BLaER1 (cell line): ENCODE results near the gene ABCA8.

Experiments used
- H3K27ac ChIP-seq: shearing (Covaris generic); formaldehyde crosslinking; 2 replicates; pipeline ENCODE4 v1.8.1; 2022
- H3K27me3 ChIP-seq: shearing (Covaris generic); formaldehyde crosslinking; 2 replicates; pipeline ENCODE4 v1.8.1; 2022
- H3K36me3 ChIP-seq: shearing (Covaris generic); formaldehyde crosslinking; 2 replicates; pipeline ENCODE4 v1.8.1; 2022
- H3K4me1 ChIP-seq: shearing (Covaris generic); formaldehyde crosslinking; 2 replicates; pipeline ENCODE4 v1.8.1; 2022
- H3K4me2 ChIP-seq: shearing (Covaris generic); formaldehyde crosslinking; 2 replicates; pipeline ENCODE4 v1.8.1; 2022
- H3K4me3 ChIP-seq: shearing (Covaris generic); formaldehyde crosslinking; 2 replicates; pipeline ENCODE4 v1.8.1; 2022
- H3K9ac ChIP-seq: shearing (Covaris generic); formaldehyde crosslinking; 2 replicates; pipeline ENCODE4 v1.8.1; 2022
- H3K9me3 ChIP-seq: shearing (Covaris generic); formaldehyde crosslinking; 2 replicates; pipeline ENCODE4 v1.8.1; 2022
- H4K20me1 ChIP-seq: shearing (Covaris generic); formaldehyde crosslinking; 2 replicates; pipeline ENCODE4 v1.8.1; 2022
- Cebpa-rat ChIP-seq: shearing (Covaris generic); IDR thresholded peaks from 2 replicates; pipeline ENCODE4 v1.8.1; 2022

ABCA8 gene

GRCh38 chr17:68909066-68909465, 46.1 kb downstream of the ABCA8 start:
- TF ChIP-seq Cebpa-rat = no peak
- H3K9ac ChIP-seq = no peak overlapping the region
- H3K4me1 ChIP-seq = no peaks in the 10 kb centered on the region
- no peak overlapping the region for H3K4me2 ChIP-seq
- no peaks in the 10 kb centered on the region for H3K9me3 ChIP-seq
- no peak overlapping the region for H3K27ac ChIP-seq
- H3K36me3 ChIP-seq = no peaks in the 10 kb centered on the region
- H3K4me3 ChIP-seq = no peak overlapping the region
- H3K27me3 ChIP-seq = no peaks in the 10 kb centered on the region
- H4K20me1 ChIP-seq = no peaks in the 10 kb centered on the region

- Histone ChIP-seq H3K36me3 (no peaks in the 10 kb centered on the region), H3K27ac (no peak overlapping the region), H3K4me1 (no peaks in the 10 kb centered on the region), H3K9me3 (no peaks in the 10 kb centered on the region), H3K4me3 (no peak overlapping the region), H3K27me3 (no peaks in the 10 kb centered on the region), H4K20me1 (no peaks in the 10 kb centered on the region), H3K9ac (no peak overlapping the region), H3K4me2 (no peak overlapping the region)
- no peak for TF ChIP-seq Cebpa-rat
These were observed 47.1 kb downstream of the ABCA8 start for GRCh38 chr17:68908045-68908444.

DNA sequence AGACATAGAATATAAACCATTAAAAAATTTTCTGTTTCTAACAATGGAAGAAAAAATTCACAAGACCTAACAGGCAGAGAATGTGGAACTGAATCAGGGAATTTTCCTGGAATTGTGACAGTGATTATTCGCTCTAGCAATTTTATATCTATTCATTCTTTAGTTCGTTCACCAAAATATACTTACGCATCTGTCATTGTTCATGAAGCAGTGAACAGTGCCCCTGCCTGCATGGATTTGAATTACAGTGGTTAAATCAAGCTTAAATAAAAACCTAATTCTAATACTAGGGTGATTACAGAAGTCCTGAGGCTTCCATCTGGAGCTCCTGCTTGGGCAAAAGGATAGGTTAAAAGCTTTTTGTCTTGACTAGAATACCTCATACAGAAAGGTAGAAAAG, 48.6 kb downstream of the ABCA8 start:
- TF ChIP-seq Cebpa-rat = no peak
- Histone ChIP-seq H3K9me3 (no peaks in the 10 kb centered on the region), H3K4me1 (no peaks in the 10 kb centered on the region), H3K27ac (no peak overlapping the region), H3K9ac (no peak overlapping the region), H3K36me3 (no peaks in the 10 kb centered on the region), H3K4me3 (no peak overlapping the region), H4K20me1 (no peaks in the 10 kb centered on the region), H3K27me3 (no peaks in the 10 kb centered on the region), H3K4me2 (no peak overlapping the region)

DNA sequence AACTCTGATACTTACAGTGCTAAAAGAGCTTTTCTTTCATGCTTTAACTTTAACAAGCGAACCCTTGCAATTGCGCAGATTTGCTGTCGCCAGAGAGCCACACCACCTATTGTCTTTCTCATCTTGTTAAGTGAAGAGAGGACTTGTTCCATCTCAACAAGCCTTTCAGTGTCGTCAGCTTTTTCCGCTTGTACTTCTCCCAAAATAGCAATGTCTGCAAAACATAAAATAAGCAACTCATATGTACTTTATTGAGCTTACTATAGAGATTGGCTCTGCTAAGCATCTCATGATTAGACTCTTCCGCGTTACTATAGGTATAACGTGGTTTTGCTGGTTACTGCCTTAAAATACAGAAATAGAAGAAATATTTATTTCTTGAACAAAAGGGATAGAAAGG, 51.9 kb downstream of the ABCA8 start:
- no peak for TF ChIP-seq Cebpa-rat
- Histone ChIP-seq H3K4me3 (no peak overlapping the region), H3K4me1 (no peaks in the 10 kb centered on the region), H3K9me3 (no peaks in the 10 kb centered on the region), H3K9ac (no peak overlapping the region), H3K27ac (no peak overlapping the region), H4K20me1 (no peaks in the 10 kb centered on the region), H3K4me2 (no peak overlapping the region), H3K36me3 (no peaks in the 10 kb centered on the region), H3K27me3 (no peaks in the 10 kb centered on the region)

DNA sequence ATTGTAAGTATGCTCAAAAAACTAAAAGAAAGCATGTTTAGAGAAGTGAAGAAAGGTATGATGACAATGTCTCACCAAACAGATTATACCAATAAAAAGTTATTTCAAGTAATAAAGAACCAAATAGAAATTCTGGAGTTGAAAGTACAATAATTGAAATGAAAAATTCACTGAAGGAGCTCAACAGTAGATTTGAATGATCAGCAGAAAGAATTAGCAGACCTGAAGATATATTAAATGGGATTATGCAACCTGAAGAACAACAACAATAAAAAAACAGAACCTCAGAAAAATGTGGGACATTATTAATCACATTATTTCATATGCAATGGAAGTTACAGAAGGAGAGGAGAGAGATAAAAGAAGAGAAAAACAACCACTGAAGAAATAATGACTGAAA, 57.6 kb downstream of the ABCA8 start:
- H3K9ac ChIP-seq = no peak overlapping the region
- no peak overlapping the region for H3K27ac ChIP-seq
- no peaks in the 10 kb centered on the region for H4K20me1 ChIP-seq
- TF ChIP-seq Cebpa-rat = no peak
- H3K9me3 ChIP-seq = 0 out of 2 replicates have a peak, but pooled peaks cover 7% of the 10 kb centered on the region
- no peak overlapping the region for H3K4me3 ChIP-seq
- no peaks in the 10 kb centered on the region for H3K4me1 ChIP-seq
- H3K36me3 ChIP-seq = no peaks in the 10 kb centered on the region
- no peak overlapping the region for H3K4me2 ChIP-seq
- no peaks in the 10 kb centered on the region for H3K27me3 ChIP-seq

GRCh38 chr17:68892658-68893057, 62.5 kb downstream of the ABCA8 start:
- no peak overlapping the region for H3K4me3 ChIP-seq
- no peaks in the 10 kb centered on the region for H3K27me3 ChIP-seq
- H3K36me3 ChIP-seq = no peaks in the 10 kb centered on the region
- no peaks in the 10 kb centered on the region for H4K20me1 ChIP-seq
- H3K4me2 ChIP-seq = no peak overlapping the region
- no peak for TF ChIP-seq Cebpa-rat
- no peak overlapping the region for H3K9ac ChIP-seq
- H3K27ac ChIP-seq = no peak overlapping the region
- H3K9me3 ChIP-seq = 0 out of 2 replicates have a peak, but pooled peaks cover 7% of the 10 kb centered on the region
- H3K4me1 ChIP-seq = no peaks in the 10 kb centered on the region

DNA sequence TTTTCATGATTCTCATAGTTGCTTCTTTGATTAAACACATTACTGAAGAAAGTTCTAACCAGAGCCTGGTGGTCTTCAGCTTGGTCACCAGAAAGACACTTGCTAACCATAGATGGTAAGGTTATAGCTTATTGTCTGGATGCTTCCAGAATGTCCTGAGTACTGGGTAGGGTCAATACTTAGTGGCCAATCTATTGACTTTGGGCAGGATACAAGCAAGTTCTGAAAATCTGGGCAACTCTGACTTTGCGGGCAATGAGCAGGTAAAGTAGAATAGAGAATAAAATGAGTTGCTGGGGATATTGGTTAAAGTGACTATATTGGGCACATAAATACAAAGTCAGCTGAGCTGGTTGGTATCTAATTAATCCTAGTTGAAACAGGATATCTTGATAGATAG, 63.0 kb downstream of the ABCA8 start:
- Histone ChIP-seq H3K9me3 (0 out of 2 replicates have a peak, but pooled peaks cover 4% of the 10 kb centered on the region), H3K27ac (no peak overlapping the region), H3K36me3 (no peaks in the 10 kb centered on the region), H3K4me3 (no peak overlapping the region), H3K27me3 (no peaks in the 10 kb centered on the region), H4K20me1 (no peaks in the 10 kb centered on the region), H3K4me2 (no peak overlapping the region), H3K9ac (no peak overlapping the region), H3K4me1 (no peaks in the 10 kb centered on the region)
- no peak for TF ChIP-seq Cebpa-rat

DNA sequence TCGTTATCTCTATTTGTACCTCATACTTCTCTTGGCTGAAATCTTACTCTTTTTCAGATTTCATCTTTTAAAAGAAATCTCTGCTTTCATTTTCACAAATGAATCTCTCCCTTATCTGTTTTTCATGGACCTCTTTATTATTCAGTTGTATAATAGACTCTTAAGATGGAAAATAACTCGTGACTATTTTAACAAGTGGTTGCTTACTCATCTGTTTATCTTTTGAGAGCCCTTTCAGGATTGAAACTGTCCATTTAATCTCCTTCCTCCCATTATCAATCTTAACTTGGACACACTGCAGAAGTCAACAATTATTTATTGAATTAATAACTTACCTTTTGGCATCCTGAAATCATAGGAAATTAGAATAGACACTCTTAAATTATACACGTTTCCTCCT, 68.8 kb downstream of the ABCA8 start:
- Histone ChIP-seq H3K4me3 (no peak overlapping the region), H3K9ac (no peak overlapping the region), H3K36me3 (no peaks in the 10 kb centered on the region), H4K20me1 (no peaks in the 10 kb centered on the region), H3K27ac (no peak overlapping the region), H3K4me2 (no peak overlapping the region), H3K4me1 (no peaks in the 10 kb centered on the region), H3K9me3 (no peaks in the 10 kb centered on the region), H3K27me3 (no peaks in the 10 kb centered on the region)
- TF ChIP-seq Cebpa-rat = no peak

DNA sequence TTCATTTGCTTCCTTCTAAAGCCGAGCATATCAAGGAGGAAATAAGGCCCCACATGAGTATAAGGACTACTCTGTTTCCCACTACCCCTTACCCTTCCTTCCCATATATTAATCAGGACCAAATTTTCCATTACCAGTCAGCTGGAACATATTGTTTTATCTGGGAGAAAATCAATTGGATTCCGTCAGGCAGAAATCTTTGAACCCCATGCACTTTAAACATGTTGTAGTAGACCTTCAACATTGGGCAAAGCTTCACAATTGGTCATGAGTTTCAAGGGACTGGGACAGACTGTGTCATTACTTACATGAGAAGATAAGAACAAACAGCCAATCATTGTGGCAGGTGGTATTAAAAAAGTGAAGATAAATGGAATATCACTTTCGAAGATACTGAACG, 70.3 kb downstream of the ABCA8 start:
- Histone ChIP-seq H3K9me3 (peaks cover 14% of the 10 kb centered on the region), H3K4me1 (no peaks in the 10 kb centered on the region), H3K36me3 (no peaks in the 10 kb centered on the region), H3K27me3 (no peaks in the 10 kb centered on the region), H3K4me2 (no peak overlapping the region), H3K4me3 (no peak overlapping the region), H4K20me1 (no peaks in the 10 kb centered on the region), H3K9ac (no peak overlapping the region), H3K27ac (no peak overlapping the region)
- no peak for TF ChIP-seq Cebpa-rat

DNA sequence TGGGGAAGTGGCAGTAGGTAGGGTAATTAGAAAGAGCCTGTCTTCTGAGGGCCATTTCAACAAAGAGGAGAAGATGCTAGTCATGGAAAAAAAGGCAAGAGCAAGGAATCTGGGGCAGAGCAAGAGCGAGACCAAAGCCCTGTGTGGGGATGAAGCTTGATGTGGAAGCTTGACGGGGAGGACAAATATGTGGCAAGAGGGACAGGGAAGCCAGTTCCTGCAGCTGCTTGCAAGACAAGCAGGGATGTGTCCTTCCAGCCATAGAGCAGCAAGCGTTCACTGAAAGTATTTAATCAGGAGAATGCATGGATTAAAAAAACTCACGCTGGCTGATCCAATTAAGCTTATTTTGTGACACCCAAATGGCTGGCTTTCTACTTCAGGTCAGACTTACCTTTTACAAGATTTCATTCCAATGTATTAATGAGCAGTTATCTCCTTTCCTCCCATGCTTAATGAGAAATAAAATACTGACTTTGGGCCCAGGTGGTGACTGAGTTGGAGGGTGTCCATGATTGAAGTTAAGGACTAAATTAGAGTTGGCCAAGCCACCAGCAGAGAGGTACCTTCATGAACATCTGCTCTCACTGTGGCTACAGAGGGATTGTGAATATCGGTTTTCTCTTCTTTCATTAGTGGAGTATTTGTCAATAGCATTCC, 76.8 kb downstream of the ABCA8 start:
- H3K36me3 ChIP-seq = no peaks in the 10 kb centered on the region
- H4K20me1 ChIP-seq = no peaks in the 10 kb centered on the region
- no peak overlapping the region for H3K4me3 ChIP-seq
- TF ChIP-seq Cebpa-rat = no peak
- no peak overlapping the region for H3K9ac ChIP-seq
- H3K27me3 ChIP-seq = no peaks in the 10 kb centered on the region
- H3K4me1 ChIP-seq = no peaks in the 10 kb centered on the region
- H3K27ac ChIP-seq = no peak overlapping the region
- H3K4me2 ChIP-seq = no peak overlapping the region
- H3K9me3 ChIP-seq = peaks cover 45% of the 10 kb centered on the region

DNA sequence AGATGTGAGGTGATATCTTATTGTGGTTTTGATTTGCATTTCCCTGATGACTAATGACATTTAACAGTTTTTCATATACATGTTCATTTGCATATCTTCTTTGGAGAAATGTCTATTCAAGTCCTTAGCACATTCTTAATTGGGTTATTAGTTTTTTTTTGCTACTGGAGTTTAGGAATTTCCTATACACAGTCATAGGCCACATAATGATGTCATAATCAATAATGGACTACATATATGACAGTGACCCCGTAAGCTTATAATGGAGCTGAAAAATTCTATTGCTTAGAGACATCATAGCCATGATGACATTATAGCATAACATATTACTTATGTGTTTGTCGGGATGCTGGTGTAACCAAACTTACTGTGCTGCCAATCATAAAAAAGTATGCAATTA, 83.7 kb downstream of the ABCA8 start:
- no peak for TF ChIP-seq Cebpa-rat
- no peak overlapping the region for H3K27ac ChIP-seq

More for the DNA sequence above, 83.7 kb downstream of the ABCA8 start:
- Histone ChIP-seq H3K36me3 (no peaks in the 10 kb centered on the region), H3K4me2 (no peak overlapping the region), H3K27me3 (no peaks in the 10 kb centered on the region), H3K4me3 (no peak overlapping the region), H4K20me1 (no peaks in the 10 kb centered on the region), H3K4me1 (peaks cover 7% of the 10 kb centered on the region; the same call in 1 of the 2 replicates), H3K9ac (no peak overlapping the region), H3K9me3 (0 out of 2 replicates have a peak, but pooled peaks cover 4% of the 10 kb centered on the region)
